ENCODE measurements around the gene ACOX1.
"Not testable (repeated sequence)": the region's sequence is repeated elsewhere in the genome, so short reads cannot be mapped to it uniquely, and the experiment has no call there.

ACOX1 gene

GRCh38 chr17:75980188-75981018 is 1.4 kb upstream of the ACOX1 start:
- TF ChIP-seq, protein P1, sequence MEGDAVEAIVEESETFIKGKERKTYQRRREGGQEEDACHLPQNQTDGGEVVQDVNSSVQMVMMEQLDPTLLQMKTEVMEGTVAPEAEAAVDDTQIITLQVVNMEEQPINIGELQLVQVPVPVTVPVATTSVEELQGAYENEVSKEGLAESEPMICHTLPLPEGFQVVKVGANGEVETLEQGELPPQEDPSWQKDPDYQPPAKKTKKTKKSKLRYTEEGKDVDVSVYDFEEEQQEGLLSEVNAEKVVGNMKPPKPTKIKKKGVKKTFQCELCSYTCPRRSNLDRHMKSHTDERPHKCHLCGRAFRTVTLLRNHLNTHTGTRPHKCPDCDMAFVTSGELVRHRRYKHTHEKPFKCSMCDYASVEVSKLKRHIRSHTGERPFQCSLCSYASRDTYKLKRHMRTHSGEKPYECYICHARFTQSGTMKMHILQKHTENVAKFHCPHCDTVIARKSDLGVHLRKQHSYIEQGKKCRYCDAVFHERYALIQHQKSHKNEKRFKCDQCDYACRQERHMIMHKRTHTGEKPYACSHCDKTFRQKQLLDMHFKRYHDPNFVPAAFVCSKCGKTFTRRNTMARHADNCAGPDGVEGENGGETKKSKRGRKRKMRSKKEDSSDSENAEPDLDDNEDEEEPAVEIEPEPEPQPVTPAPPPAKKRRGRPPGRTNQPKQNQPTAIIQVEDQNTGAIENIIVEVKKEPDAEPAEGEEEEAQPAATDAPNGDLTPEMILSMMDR (IDR thresholded peaks at IDR 0.05; ENCODE audit: low read depth, low read length), result no peak
- peak overlapping the region; percentile 90 for H3K4me3 ChIP-seq (ENCODE audit: low read depth, low read length)

DNA sequence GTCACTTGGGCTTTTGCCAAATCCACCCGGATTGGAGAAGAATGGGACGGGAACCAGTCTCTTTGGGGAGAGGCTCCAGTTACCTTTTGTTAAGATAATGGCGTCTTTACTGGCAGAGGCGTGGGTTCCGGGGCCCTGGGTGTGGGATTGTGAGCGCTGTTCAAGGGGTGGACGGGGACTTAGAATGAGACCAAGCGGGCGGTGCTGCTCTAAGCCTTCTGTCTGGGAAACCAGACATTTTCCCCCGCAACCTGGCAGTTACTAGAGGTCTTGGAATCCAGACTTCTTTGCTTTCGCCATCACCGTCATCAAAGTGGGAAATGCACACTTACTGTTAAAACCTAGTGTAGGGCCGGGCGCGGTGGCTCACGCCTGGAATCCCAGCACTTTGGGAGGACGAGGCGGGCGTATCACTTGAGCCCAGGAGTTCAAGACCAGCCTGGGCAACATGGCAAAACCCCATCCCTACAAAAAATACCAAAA is 780 bp upstream of the ACOX1 start:
- peak overlapping the region; percentile 90 for H3K4me3 ChIP-seq (ENCODE audit: low read depth, low read length)
- TF ChIP-seq, protein P1 (IDR thresholded peaks at IDR 0.05; ENCODE audit: low read depth, low read length), result no peak

GRCh38 chr17:75976175-75976848 is 2.7 kb downstream of the ACOX1 start:
- no peak overlapping the region for H3K4me3 ChIP-seq (ENCODE audit: low read depth, low read length)
- TF ChIP-seq, protein P1 (IDR thresholded peaks at IDR 0.05; ENCODE audit: low read depth, low read length), result no peak

DNA sequence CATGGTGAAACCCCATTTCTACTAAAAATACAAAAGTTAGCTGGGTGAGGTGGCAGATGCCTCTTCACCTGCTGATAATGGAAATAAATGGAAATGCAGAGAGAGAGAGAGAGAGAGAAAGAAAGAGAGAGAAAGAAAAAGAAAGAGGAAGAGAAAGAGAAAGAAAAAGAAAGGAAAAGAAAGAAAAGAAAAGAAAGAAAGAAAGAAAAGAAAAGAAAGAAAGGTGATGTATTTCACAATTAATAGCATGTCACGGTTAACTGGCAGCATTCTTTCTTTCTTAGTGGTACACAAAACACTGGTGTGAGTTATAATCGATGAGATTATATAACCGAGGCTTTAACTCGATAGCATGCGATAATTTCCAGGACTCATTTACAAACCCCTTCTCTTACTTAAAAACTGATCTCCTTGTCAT is 3.2 kb downstream of the ACOX1 start:
- TF ChIP-seq, protein P1 (IDR thresholded peaks at IDR 0.05; ENCODE audit: low read depth, low read length), result no peak
- no peak overlapping the region for H3K4me3 ChIP-seq (ENCODE audit: low read depth, low read length)

DNA sequence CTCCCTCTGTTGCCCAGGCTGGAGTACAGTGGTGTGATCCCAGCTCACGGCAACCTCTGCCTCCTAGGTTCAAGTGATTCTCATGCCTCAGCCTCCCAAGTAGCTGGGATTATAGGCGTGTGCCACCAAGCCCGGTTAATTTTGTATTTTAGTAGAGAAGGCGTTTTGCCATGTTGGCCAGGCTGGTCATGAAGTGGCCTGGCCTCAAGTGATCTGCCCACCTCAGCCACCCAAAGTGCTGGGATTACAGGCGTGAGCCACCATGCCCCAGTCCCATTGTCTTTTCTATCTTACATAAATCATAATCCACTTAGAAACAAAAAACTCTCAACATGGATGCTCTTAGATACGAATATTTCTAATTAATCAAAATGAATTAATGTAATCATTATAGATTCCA is 3.8 kb downstream of the ACOX1 start:
- H3K4me3 ChIP-seq (ENCODE audit: low read depth, low read length), result not testable (repeated sequence)

DNA sequence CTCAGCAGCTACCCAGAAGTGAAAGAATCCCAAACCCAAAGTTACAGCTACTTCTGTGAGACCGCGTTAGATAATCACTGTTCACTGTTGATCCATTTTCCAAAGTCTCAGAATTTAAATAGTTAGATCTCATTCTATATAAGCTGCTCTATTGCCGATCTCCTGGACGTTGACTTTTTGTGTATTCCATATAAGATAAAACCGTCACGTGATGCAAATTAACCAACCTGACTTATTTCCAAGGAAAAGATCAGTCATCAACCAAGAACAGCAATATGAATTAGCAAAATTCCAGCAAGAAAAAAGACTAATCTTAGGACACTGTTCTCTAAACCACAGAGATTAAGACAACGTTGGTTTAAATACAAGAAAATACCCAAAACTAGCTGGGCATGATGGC is 8.3 kb downstream of the ACOX1 start:
- TF ChIP-seq, protein P1 (IDR thresholded peaks at IDR 0.05; ENCODE audit: low read depth, low read length), result no peak
- H3K4me3 ChIP-seq (ENCODE audit: low read depth, low read length), result no peak overlapping the region

GRCh38 chr17:75970011-75970523 is 8.9 kb downstream of the ACOX1 start:
- TF ChIP-seq, protein P1 (IDR thresholded peaks at IDR 0.05; ENCODE audit: low read depth, low read length), result no peak
- no peak overlapping the region for H3K4me3 ChIP-seq (ENCODE audit: low read depth, low read length)

GRCh38 chr17:75969044-75969443 is 9.9 kb downstream of the ACOX1 start:
- not testable (repeated sequence) for H3K4me3 ChIP-seq (ENCODE audit: low read depth, low read length)

Measured in WI38 (cell line).